IPS-18c (cell line): ENCODE measurements around the gene SIM1.

Source experiments
- H3K4me3 ChIP-seq: 2 replicates; pipeline ENCODE4 v1.7.0; 2013; ENCODE audit warnings: low read depth, mild to moderate bottlenecking, low read length, moderate library complexity; ENCODE audit not compliant: insufficient read depth
- H3K9me3 ChIP-seq: one replicate; pipeline ENCODE4 v1.6.1; 2013; ENCODE audit warnings: mild to moderate bottlenecking, low read length, moderate library complexity; ENCODE audit not compliant: control insufficient read depth, insufficient read depth

Gene SIM1

GRCh38 chr6:100447081-100447899 is 17.4 kb downstream of the SIM1 start:
- H3K4me3 ChIP-seq: no peak overlapping the region

GRCh38 chr6:100446115-100447080 is 18.3 kb downstream of the SIM1 start:
- Histone ChIP-seq H3K9me3 (no peaks in the 10 kb centered on the region), H3K4me3 (no peak overlapping the region)

More at GRCh38 chr6:100447081-100447899, 17.4 kb downstream of the SIM1 start:
- no peaks in the 10 kb centered on the region for H3K9me3 ChIP-seq

- H3K9me3 ChIP-seq: no peaks in the 10 kb centered on the region
- H3K4me3 ChIP-seq: no peak overlapping the region
These were observed 19.2 kb downstream of the SIM1 start for GRCh38 chr6:100445512-100445911.

- Histone ChIP-seq H3K4me3 (no peak overlapping the region), H3K9me3 (no peaks in the 10 kb centered on the region)
These were observed 23.8 kb downstream of the SIM1 start for GRCh38 chr6:100440935-100441334.

- no peaks in the 10 kb centered on the region for H3K9me3 ChIP-seq
- H3K4me3 ChIP-seq: no peak overlapping the region
These were observed 29.4 kb downstream of the SIM1 start for GRCh38 chr6:100435299-100435698.

- Histone ChIP-seq H3K9me3 (no peaks in the 10 kb centered on the region), H3K4me3 (no peak overlapping the region)
These were observed 30.8 kb downstream of the SIM1 start for GRCh38 chr6:100433726-100434435.

- no peaks in the 10 kb centered on the region for H3K9me3 ChIP-seq
These were observed 32.6 kb downstream of the SIM1 start for GRCh38 chr6:100432136-100432535.

GRCh38 chr6:100430962-100431361 is 33.8 kb downstream of the SIM1 start:
- Histone ChIP-seq H3K4me3 (no peak overlapping the region), H3K9me3 (no peaks in the 10 kb centered on the region)

More at GRCh38 chr6:100432136-100432535, 32.6 kb downstream of the SIM1 start:
- H3K4me3 ChIP-seq: no peak overlapping the region

GRCh38 chr6:100427452-100427851 is 37.3 kb downstream of the SIM1 start:
- no peak overlapping the region for H3K4me3 ChIP-seq
- no peaks in the 10 kb centered on the region for H3K9me3 ChIP-seq

- H3K9me3 ChIP-seq: no peaks in the 10 kb centered on the region
- no peak overlapping the region for H3K4me3 ChIP-seq
These were observed 37.9 kb downstream of the SIM1 start for GRCh38 chr6:100426744-100427338.

- H3K9me3 ChIP-seq: no peaks in the 10 kb centered on the region
- no peak overlapping the region for H3K4me3 ChIP-seq
These were observed 38.5 kb downstream of the SIM1 start for GRCh38 chr6:100426241-100426640.

GRCh38 chr6:100420711-100421110 is 44.0 kb downstream of the SIM1 start:
- Histone ChIP-seq H3K9me3 (no peaks in the 10 kb centered on the region), H3K4me3 (no peak overlapping the region)

GRCh38 chr6:100417036-100417435 is 47.7 kb downstream of the SIM1 start:
- no peaks in the 10 kb centered on the region for H3K9me3 ChIP-seq

GRCh38 chr6:100415768-100416167 is 49.0 kb downstream of the SIM1 start:
- Histone ChIP-seq H3K4me3 (no peak overlapping the region), H3K9me3 (no peaks in the 10 kb centered on the region)

More at GRCh38 chr6:100417036-100417435, 47.7 kb downstream of the SIM1 start:
- no peak overlapping the region for H3K4me3 ChIP-seq

- Histone ChIP-seq H3K4me3 (no peak overlapping the region), H3K9me3 (no peaks in the 10 kb centered on the region)
These were observed 51.8 kb downstream of the SIM1 start for GRCh38 chr6:100412872-100413271.

GRCh38 chr6:100404051-100404450 is 60.7 kb downstream of the SIM1 start:
- no peaks in the 10 kb centered on the region for H3K9me3 ChIP-seq
- no peak overlapping the region for H3K4me3 ChIP-seq

- Histone ChIP-seq H3K9me3 (no peaks in the 10 kb centered on the region), H3K4me3 (no peak overlapping the region)
These were observed 71.2 kb downstream of the SIM1 start for GRCh38 chr6:100393493-100393892.
